GM18499 (cell line): ENCODE data around the gene TYMP.

Source experiments
- ATAC-seq: cut with Tn5 transposase; IDR thresholded peaks from one replicate; pipeline ENCODE4 v1.9.1; 2021; ENCODE audit warnings: moderate number of reproducible peaks; ENCODE audit not compliant: insufficient read depth, unreplicated experiment

Gene TYMP, protein sequence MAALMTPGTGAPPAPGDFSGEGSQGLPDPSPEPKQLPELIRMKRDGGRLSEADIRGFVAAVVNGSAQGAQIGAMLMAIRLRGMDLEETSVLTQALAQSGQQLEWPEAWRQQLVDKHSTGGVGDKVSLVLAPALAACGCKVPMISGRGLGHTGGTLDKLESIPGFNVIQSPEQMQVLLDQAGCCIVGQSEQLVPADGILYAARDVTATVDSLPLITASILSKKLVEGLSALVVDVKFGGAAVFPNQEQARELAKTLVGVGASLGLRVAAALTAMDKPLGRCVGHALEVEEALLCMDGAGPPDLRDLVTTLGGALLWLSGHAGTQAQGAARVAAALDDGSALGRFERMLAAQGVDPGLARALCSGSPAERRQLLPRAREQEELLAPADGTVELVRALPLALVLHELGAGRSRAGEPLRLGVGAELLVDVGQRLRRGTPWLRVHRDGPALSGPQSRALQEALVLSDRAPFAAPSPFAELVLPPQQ

DNA sequence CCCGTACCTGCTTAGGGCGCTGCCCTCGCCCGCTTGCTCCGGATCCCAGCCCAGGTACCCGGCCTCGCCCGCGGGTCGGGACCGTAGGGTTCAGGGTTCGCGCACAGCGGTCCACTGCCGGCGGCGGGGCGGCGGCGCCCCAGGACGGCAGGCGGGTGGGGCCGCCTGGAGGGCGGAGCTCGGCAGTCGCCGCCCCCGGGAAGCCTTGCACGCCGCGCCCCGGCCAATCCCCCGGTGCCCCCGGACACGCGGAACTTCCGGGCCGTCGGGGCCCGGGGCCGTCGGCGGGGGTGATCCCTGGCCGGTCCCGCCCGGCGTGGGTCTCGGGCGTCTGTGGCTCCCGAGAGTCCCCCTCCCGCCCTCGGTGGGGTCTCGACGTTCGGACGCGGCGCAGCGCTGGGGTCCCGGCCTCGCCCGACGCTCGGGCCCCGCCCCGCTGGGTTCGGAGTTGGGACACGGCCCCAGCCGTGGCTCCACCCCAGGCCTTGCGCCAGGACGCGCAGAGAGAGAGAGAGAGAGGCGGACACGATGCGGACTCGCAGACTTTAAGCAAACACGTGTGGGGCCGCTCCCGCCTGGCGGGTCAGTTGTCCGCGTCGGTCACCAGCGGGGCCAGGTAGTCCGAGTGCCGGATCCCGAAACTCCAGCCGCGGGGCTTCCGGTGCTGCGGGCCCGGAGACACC, at the start of gene TYMP:
TYMP (minus strand) TSS at position 116 of the 683 bp plus-strand sequence. CDS start 303 bp downstream, outside the sequence.
- no peak for ATAC-seq

DNA sequence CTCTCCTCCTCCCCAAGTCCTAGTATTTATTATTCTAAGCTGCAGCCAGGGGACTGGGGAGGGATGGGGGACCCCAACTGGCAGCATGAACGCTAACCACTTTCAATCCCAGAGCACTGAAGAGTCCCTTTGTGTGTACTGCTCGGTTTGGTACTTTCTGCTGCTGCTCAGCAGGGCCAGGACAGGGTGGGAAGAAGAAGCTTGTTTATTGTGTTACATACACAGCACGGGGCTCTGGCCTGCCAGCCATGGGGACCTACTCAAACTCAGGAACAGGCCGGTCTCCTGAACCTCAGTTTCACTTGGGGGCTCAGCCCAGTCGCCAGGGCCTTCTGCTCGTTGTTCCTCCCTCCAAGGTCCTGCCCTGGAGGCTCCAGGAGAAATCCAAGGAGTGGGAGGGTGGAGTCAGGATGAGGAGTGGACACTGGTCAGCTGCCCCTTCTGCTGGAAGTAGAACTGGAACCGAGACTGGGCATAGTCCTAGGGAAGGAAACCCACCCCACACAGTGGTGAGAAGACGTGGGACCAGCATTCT, 49.0 kb upstream of the TYMP start:
- ATAC-seq = no peak

DNA sequence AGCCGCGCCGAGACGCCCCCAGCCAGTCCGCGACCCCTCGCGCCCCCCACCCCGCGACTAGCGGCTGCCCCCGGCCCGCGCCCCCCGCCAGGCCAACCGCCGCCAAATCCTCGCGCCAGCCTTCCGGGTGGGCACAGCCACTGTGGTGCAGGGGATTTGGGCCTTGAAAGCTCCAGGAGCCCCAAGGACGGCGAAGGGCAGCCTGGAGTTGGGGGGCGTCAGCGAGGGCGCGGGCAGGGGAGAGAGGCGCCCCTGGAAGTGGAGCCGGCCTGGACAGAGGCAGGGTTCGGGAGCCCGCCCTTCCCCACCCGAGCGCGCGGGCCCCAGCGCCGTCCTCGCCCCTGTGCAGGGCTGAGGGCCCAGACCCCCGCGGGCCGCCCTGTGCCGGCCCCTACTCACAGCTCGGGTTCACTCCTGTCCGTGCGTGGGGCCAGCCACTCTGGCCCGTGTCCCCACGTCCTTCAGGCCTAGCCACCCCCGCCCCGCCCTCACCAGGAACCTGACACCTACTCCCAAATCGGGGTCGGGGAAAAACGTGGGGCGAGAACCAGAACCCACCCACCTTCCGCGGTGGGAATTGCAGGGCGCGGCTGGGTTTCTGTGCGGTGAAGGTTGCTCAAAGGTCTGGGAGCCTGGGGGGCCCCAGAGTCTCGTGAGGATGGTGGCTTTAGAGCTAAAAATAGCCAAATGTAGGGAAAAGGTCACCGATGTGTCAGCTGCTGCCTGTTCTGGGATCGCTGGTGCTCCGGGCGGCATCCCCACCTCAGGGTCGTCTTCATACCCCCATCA, 48.4 kb upstream of the TYMP start, which contains the start of gene CPT1B:
CPT1B (minus strand) TSS at position 441 of the 789 bp plus-strand sequence. CDS start 512 bp downstream, outside the sequence.
- ATAC-seq = no peak

DNA sequence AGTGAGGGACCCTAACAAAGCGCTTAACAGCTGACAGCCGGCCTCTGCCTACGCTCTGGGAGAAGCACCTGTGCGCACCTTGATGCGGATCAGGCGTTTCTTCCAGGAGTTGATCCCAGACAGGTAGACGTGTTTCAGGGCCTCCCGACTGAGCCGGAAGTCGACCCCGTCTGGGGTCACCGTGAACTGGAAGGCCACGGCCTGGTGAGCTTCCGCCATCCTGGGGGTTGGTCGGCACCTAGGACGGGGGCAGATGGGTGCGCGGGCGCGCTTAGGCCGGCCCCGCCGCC, 47.8 kb upstream of the TYMP start:
- ATAC-seq = no peak

DNA sequence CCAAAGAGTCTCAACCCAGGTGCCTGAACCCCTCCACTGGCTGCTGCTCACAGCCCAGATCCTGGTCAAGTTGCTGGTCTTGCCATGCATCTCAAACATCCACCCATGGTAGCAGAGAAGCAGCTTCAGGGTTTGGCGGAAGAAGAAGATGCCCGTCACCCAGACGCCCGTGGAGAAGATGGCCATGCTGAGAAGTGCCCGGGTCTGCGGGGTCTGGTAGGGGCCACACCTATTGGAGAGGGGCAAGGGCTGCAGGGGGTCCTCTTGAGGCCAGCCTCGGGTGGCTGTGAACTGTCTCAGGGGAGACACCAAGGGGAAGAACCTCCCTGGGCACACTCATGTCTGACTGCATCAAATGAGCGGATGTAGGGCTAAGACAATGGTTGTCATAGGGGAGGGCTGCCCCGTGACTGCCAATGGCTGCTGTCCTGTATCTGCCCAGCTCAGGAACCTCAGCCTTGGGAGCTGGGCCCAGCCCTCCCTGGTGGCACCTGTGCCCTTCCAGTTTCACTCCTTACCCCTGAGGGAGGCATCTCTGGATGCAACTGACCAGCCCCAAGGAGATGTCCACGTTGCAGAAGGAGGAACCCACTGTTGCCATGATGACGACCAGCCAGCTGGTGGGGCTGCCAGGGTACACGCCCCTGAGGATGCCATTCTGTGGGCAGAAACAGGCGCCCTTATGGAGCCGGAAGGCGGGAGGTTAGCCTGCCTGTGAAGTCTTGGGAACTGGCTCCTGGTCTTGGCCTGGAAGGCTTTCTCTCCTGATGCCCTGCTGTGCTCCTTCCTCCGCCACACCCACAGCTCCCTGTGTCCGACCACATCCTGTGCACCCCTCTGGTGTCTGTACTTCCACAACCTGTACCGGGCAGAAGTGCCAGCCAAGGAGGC, 47.2 kb upstream of the TYMP start:
- ATAC-seq = no peak

DNA sequence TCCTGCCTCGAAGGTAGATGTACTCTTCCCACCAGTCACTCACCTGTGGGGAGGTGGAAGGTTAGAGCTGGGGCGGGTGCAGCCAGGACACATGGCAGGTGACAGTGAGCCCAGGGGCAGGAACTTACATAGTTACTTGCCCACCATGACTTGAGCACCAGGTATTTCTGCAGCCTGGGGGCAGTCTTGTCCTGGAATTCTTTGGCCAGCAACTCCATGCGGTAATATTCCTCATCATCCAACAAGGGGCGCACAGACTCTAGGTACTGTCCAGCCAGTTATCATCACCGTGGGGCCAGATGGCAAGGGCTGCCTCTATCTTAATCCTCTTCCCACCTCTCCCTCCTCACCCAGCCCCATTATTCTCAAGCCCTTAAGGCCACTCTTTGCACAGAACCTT, 46.3 kb upstream of the TYMP start:
- no peak for ATAC-seq

DNA sequence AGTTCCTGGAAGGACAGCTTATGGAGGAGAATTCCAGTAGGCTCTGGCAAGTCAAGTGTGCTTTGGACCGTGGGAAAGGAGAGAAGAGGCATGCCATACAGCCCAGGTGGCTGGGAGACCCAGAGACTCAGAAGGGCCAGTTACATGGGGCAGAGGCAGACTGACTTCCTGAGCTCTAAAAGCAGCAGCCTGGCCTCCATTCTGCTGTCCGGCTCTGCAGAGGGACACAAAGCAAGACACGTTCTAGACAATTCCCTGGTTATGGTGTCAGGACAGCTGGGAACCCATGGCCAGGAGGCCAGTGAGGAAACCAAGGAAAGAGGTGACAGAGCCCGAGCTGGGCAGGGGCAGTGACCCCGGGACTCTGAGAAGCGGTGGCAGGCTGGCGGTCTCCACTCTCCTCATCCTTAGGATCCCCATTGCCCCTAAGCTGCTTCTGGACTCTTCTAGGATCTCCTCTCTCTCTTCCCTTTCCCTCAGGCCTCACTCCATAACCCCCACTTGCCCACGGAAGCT, 45.7 kb upstream of the TYMP start:
- ATAC-seq = no peak

DNA sequence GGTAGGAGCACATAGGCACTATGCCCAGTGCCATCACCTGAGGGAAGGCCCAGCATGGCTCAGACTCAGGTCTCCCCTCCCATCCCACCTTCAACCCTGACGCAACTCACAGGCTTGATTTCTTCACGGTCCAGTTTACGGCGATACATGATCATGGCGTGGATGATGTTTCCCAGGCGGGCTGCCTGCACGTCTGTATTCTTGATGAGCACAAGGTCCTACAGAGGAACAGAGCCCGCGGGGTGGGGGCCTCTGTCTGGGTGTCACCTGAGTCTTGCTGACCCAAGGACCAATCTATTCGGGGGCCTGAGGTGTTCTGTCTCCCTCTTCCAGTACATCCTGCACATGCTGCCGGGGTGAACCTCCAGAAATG, 44.6 kb upstream of the TYMP start:
- no peak for ATAC-seq

DNA sequence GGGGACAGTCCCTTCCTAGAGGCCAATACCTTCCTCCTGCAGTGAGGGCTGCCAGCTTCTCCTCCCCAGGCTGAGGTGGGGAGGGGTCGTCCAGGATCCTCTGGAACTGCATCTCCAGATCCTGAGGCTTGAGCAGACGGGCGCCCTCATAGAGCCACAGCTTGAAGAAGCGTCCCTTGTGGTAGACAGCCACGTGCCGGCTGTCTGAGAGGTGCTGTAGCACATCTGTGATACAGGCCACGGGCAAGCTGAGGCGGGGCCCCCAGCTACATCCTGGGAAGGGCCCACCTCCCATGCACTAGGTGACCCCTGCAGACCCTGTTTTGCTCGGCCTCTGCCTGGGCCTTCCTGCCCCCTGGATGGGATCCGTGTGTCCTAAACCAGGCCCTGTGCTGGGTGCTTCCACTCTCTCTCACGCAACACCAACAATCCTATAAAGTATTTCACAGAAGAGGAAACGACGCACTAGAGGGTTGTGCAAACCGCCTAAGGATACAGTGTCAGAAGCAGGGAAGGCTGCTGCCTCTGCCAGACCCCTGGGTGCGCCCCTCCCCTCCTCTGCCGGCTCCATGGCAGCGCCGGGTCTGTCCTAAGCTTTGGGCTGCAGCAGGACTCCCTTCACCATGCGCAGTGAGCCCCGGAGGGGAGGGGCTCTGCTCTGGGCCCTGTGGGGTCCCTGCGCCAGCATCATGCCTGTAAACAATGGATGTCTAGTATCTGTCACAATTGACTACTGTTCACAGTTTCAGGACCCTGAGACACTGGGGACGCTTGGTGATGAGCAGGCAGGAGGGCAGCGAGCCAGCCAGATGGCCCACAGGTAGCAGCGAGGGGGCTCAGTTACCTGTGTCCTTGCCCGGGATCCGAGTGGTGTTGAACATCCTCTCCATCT, 43.9 kb upstream of the TYMP start:
- ATAC-seq = no peak

DNA sequence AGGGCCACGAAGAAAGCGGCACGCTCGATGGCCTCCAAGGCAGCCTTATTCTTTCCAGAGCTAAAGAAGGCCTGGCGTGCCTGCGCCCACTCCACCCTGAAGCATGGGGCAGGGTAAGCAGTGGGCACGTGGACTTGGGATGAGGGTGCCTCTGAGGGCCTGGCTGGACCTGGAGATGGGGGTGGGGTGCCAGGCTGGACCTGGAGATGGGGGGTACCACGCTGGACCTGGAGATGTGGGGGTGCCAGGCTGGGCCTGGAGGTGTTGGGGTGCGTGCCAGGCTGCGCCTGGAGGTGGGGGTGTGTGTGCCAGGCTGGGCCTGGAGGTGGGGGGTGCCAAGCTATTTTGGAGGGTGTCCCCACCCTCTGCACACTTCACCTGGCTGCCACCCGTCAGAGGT, 43.2 kb upstream of the TYMP start:
- ATAC-seq = no peak

DNA sequence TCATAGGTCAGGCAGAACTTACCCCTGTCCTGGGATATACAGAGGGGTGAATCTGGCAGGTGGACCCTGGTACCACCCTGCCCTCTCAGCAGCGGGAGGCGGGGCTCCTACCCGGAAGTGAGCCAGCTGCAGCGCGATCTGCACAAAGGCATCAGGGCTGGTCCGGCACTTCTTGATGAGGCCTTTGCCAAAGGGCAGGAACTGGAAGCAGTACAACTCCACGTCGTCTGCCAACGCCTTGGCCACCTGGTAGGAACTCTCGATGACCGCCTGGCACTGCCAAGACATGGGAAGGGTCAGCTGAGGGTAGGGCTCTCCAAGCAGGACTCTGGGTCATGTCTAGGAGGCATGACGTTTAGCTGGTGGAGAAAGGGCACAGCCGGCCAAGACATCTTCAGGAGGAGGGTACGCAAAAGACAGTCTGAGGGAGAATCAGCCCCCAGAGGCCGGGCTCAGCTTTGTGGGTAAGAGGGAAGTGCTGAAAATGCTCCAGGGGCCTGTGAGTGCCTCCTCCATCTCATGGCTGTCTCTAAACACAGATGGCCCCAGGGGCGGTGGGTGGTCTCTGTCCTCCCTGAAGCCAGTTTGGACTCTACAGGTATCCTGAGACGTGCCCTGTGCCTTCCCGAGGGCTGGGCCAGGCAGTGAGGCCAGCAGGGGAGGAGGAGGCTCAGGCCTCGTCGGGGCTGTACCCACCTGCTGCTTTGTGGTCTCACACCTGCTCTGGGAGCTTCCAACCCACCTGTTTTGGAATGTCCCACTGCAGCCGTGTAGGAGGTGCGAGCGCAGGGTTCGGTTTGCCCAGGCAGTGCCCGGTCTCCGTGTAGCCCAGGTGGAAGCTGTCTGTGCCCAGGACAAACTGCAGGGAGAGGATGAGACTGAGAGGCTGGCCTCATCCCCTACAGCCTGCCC, 41.7 kb upstream of the TYMP start:
- no peak for ATAC-seq

DNA sequence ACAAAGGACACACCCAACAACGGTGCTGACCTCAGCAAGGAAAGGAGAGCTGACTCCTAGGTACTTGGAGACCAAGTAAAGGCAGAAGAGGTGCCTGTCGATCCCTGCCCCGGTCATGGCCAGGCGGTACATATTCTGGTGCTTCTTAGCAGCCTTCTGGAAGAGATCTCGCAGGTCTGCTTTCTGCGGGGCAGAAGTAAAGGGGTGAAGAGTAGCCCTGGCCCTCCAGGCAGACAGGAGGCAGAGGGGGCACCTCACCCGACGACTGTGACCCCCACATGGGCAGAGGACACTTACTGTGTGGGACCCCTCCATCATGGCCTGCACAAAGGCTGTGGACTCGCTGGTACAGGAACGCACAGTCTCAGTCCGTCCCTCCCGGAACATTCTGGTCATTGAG, 41.0 kb upstream of the TYMP start:
- no peak for ATAC-seq

DNA sequence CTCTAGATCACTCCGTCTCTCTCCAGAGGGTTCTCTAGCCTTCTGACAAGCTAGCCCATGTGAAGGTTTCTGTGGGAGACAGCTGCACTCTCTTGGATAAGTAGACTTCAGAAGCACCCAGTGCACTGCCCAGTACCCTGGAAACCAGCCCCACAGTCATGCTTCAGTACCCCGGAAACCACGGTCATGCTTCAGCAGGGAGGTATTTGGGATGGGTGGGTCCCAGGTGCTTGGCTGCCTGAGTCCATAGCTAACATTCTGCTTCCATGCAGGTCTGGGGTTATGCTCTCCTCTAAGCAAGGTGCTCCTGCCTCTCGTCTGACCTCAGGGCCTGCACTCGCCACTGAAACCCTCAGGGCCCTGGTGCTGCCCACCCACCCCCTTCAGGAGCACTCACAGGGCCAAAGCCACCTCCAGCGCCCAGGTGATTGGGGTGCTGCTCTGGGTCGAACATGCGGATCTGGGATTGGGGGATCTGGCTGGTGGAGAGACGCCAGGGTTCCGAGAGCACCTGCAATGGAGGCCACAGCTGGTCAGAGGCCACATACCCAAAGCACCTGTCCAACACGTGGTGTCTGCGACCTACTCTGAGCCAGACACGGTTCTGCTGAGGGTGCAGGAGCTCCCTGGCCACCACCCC, 40.2 kb upstream of the TYMP start:
- ATAC-seq = no peak

DNA sequence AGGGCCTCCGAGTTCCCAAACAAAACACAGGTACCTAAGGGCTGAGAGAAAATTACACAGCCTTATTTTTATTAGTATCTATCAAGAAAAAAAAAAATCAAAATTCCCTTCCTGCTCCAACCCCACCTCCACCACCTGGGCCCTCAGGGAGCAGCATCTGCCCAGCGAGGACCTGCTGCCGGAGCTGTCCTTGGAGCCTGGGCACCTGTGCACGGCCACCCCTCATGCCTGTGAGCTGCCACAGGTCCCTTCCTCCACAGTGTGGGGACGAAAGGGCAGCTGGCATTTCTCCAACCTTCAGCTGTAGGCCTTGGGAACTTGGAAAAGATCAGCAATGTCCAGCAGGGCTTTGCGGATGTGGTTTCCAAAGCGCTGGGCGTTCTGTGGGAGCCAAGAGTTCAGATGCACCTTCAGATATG, 39.2 kb upstream of the TYMP start:
- no peak for ATAC-seq

DNA sequence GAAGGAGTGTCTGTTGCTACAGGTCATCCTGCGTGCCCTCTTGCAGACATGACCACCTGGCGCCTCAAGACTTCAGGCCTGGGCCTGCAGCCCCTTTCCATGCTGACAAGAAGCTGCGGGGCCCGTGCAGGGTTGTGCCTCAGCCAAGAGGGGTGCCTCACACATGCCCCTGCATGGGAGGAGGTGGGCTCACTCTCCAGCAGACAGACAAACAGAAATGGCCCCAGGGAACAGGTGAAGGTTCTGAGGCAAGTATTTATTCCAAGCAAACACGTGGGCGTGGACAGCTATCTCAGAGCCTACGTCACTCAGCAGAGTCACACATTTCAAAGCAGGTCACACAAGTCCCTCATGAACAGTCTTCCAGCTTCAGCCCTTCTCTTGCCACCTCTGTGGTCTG, 38.8 kb upstream of the TYMP start:
- no peak for ATAC-seq

DNA sequence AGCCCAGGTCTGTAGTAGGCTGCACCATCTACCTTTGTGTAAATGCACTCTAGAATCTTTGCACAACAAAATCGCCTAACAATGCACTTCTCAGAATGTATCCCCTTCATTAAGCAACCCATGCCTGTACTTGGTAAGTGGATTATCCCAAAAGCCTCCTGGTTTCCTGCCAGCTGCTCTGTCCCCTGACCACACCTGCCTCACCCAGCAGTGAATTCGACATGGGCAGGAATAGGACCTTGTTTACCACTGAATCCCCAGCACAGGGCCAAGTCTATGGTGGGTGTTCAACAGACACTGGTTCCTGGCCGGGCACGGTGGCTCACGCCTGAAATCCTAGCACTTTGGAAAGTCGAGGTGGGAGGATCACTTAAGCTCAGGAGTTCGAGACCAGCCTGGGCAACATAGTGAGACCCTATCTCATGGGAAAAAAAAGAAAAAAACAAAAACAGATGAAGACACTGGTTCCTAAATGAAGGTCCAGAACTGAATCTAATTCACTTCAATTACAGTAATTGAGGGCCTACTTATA, 38.0 kb upstream of the TYMP start:
- ATAC-seq = no peak

DNA sequence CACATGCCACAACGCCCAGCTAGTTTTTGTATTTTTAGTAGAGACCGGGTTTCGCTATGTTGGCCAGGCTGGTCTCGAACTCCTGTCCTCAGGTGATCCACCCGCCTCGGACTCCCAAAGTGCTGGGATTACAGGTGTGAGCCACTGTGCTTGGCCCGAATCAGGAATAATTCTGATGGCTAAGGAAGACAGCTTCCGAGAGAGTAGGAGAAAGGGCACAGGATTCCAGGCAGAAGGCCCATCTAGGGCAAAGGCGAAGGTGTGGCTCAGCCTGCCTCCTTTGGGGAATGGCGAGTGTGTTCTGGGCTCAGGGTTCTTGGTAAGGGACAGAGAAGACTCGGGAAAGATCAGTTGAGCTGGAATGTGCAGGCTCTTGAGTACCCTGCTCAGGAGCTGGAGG, 34.5 kb upstream of the TYMP start:
- ATAC-seq = no peak
